Stimulated activated CD4-positive, alpha-beta T cell treated with anti-CD3 and anti-CD28 coated beads, TNF-alpha, amount 100 ng/mL, for 1 hour (primary cell): ENCODE measurements around the gene ZNF705A.
"Not testable (repeated sequence)": the region's sequence is repeated elsewhere in the genome, so short reads cannot be mapped to it uniquely, and the experiment has no call there.

Experiments
- DNase-seq, 3 donors: peaks; one replicate each; pipeline ENCODE4 v3.0.0-alpha.2; 2020; ENCODE audit warnings: low read depth in 3 of 3, low spot score in 1 of 3

ZNF705A gene

GRCh38 chr12:8184206-8184605 lies 27.4 kb downstream of the ZNF705A start:
- DNase-seq, result not testable (repeated sequence)

- not testable (repeated sequence) for DNase-seq
Measured at GRCh38 chr12:8188088-8188487, 31.3 kb downstream of the ZNF705A start.

- DNase-seq, result not testable (repeated sequence)
Measured at GRCh38 chr12:8197685-8198308, 41.0 kb downstream of the ZNF705A start.

GRCh38 chr12:8218711-8219382 lies 62.0 kb downstream of the ZNF705A start:
- not testable (repeated sequence) for DNase-seq

- not testable (repeated sequence) for DNase-seq
Measured at GRCh38 chr12:8221375-8221774, 64.6 kb downstream of the ZNF705A start.

- DNase-seq, result not testable (repeated sequence)
Measured at GRCh38 chr12:8221844-8222243, 65.0 kb downstream of the ZNF705A start.

GRCh38 chr12:8222303-8222702 lies 65.5 kb downstream of the ZNF705A start:
- not testable (repeated sequence) for DNase-seq

- not testable (repeated sequence) for DNase-seq
Measured at GRCh38 chr12:8223646-8224045, 66.8 kb downstream of the ZNF705A start.

- DNase-seq, result not testable (repeated sequence)
Measured at GRCh38 chr12:8224782-8225181, 68.0 kb downstream of the ZNF705A start.

GRCh38 chr12:8226355-8226754 lies 69.5 kb downstream of the ZNF705A start:
- DNase-seq, result no peak

- not testable (repeated sequence) for DNase-seq
Measured at GRCh38 chr12:8226992-8227731, 70.3 kb downstream of the ZNF705A start, which contains the start of gene FAM90A1. Gene FAM90A1 (minus strand): TSS chr12:8227618. CDS start chr12:8224832, 2,786 bp downstream.

- not testable (repeated sequence) for DNase-seq
Measured at GRCh38 chr12:8227732-8228077, 70.9 kb downstream of the ZNF705A start.

- not testable (repeated sequence) for DNase-seq
Measured at GRCh38 chr12:8228607-8229006, 71.8 kb downstream of the ZNF705A start.

GRCh38 chr12:8229486-8229885 lies 72.7 kb downstream of the ZNF705A start:
- DNase-seq, result not testable (repeated sequence)
